Peyer's patch (tissue), 4 donors: ENCODE measurements around the gene ANKRD28.

Experiments
- CTCF ChIP-seq, 6 experiments: fragments of 450-650 bp in 4 of 6; fragments of 200-600 bp in 2 of 6; sonication (generic) in 1 of 6; IDR thresholded peaks; one replicate each; pipeline ENCODE4 v1.5.1; 2017 to 2019; ENCODE audit warnings: antibody characterized with exemption in 6 of 6, mild to moderate bottlenecking in 3 of 6, moderate library complexity in 1 of 6
- POLR2A ChIP-seq, 2 donors: fragments of 450-650 bp; IDR thresholded peaks; one replicate each; pipeline ENCODE4 v1.5.1; 2017; ENCODE audit warnings: antibody characterized with exemption in 2 of 2, mild to moderate bottlenecking in 2 of 2, moderate library complexity in 2 of 2

DNA sequence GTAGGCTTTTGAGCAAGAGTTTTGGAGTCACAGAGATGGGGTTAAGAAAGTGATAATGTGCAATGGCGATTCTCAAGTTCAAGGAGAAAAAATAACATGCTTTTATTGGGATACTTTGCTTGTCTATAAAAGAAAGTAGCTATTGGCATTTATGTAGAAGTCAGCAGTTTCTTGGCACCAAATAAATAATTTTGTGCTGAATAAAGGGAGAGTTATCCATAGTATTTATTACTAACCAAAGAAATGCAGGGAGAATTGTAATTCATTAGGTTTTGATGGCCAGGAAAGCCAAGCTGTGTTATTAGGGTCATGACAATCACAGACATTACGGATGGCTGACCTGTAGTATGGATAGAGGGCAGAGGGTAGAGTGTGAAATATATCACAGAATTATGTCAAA lies 163.1 kb downstream of the ANKRD28 start:
- TF ChIP-seq POLR2A (IDR thresholded peaks at IDR 0.05) (no peak), CTCF (IDR thresholded peaks at IDR 0.05) (no peak)
